GM21526 (cell line): ENCODE measurements around the gene PRR12.

Experiments used
- ATAC-seq: cut with Tn5 transposase; IDR thresholded peaks from one replicate; pipeline ENCODE4 v1.9.1; 2021; ENCODE audit warnings: moderate library complexity; ENCODE audit not compliant: unreplicated experiment, low FRiP score

The PRR12 gene

GRCh38 chr19:49664171-49665035 lies 73.4 kb downstream of the PRR12 start:
- ATAC-seq, result no peak

- no peak for ATAC-seq
Observed at GRCh38 chr19:49665036-49665350, 74.0 kb downstream of the PRR12 start.

- ATAC-seq, result peak; percentile 51
Observed at GRCh38 chr19:49665351-49666119, 74.6 kb downstream of the PRR12 start, which contains the start of the genes BCL2L12 and IRF3. Gene BCL2L12 (plus strand): TSS chr19:49665933. CDS start chr19:49666693, 760 bp downstream. Gene IRF3 (minus strand): TSS chr19:49665857. CDS start chr19:49664838, 1,019 bp downstream.

- ATAC-seq, result no peak
Observed at GRCh38 chr19:49666120-49666444, 75.1 kb downstream of the PRR12 start.

- no peak for ATAC-seq
Observed at GRCh38 chr19:49667473-49667872, 76.5 kb downstream of the PRR12 start.

- no peak for ATAC-seq
Observed at GRCh38 chr19:49669516-49669915, 78.5 kb downstream of the PRR12 start.

- no peak for ATAC-seq
Observed at GRCh38 chr19:49672131-49672919, 81.3 kb downstream of the PRR12 start.
